ENCODE results near the gene EXOC5. TPM values are rescaled to one million over a fixed set of nuclear protein-coding genes. Genes with fewer than 3 reads are reported as not detected.

The EXOC5 gene
- polyA plus RNA-seq, 1 donor (not counting 4 experiments of a cell fraction or from before 2014, with no cell fraction given): 48.2 TPM

GRCh38 chr14:57290751-57291150, 22.0 kb upstream of the EXOC5 start:
- dilution Hi-C loops (cut with MboI; ENCODE audit: extremely low pct_ligation_motif_present, low sequenced_read_pairs): no loop called here
- no peaks in the 10 kb centered on the region for H4K20me1 ChIP-seq (ENCODE audit: control insufficient read depth, extremely low read depth, insufficient read depth, low read length)
- H3K9me3 ChIP-seq (ENCODE audit: control insufficient read depth, low read depth, low read length): no peaks in the 10 kb centered on the region
- H3K4me3 ChIP-seq (ENCODE audit: control insufficient read depth in 2 of 3, extremely low read depth in 1 of 3, insufficient read depth in 2 of 3, low read depth in 1 of 3, low read length in 3 of 3): no peak overlapping the region
- no peak overlapping the region for H3K9ac ChIP-seq (ENCODE audit: control insufficient read depth, extremely low read depth, insufficient read depth, low read length)
- no peak for TF ChIP-seq CTCF (optimal IDR thresholded peaks at IDR 0.05 in 1 of 3, IDR thresholded peaks at IDR 0.05 in 1 of 3, conservative IDR thresholded peaks at IDR 0.05 in 1 of 3; ENCODE audit: extremely low read depth in 1 of 3, insufficient read depth in 2 of 3, low read length in 3 of 3)
- TF ChIP-seq EZH2 (IDR thresholded peaks at IDR 0.05; ENCODE audit: low read length): no peak
- FAIRE-seq: no peak
- DNase-seq (ENCODE audit: low read depth, low spot score): no peak
- no peak overlapping the region for H2AFZ ChIP-seq (ENCODE audit: control insufficient read depth, low read length)
- H3K9me1 ChIP-seq (ENCODE audit: control insufficient read depth, extremely low read depth, insufficient read depth, low read length): no peaks in the 10 kb centered on the region
- H3K4me1 ChIP-seq (ENCODE audit: control insufficient read depth, extremely low read depth, insufficient read depth, low read length): no peaks in the 10 kb centered on the region
- no peaks in the 10 kb centered on the region for H3K27me3 ChIP-seq (ENCODE audit: control insufficient read depth, extremely low read depth, insufficient read depth, low read length)
- H3K36me3 ChIP-seq (ENCODE audit: control insufficient read depth in 2 of 2, extremely low read depth in 1 of 2, insufficient read depth in 2 of 2, low read length in 2 of 2): peaks cover 0 to 2% of the 10 kb centered on the region in 2 experiments
- H3K79me2 ChIP-seq (ENCODE audit: control insufficient read depth, insufficient read depth, low read length): no peaks in the 10 kb centered on the region
- no peak overlapping the region for H3K4me2 ChIP-seq (ENCODE audit: control insufficient read depth, extremely low read depth, insufficient read depth, low read depth, low read length)
- no peak overlapping the region for H3K27ac ChIP-seq (ENCODE audit: control insufficient read depth, insufficient read depth, low read length)

- no peak for TF ChIP-seq CTCF (optimal IDR thresholded peaks at IDR 0.05 in 1 of 3, IDR thresholded peaks at IDR 0.05 in 1 of 3, conservative IDR thresholded peaks at IDR 0.05 in 1 of 3; ENCODE audit: extremely low read depth in 1 of 3, insufficient read depth in 2 of 3, low read length in 3 of 3)
- DNase-seq (ENCODE audit: low read depth, low spot score): no peak
- H3K4me2 ChIP-seq (ENCODE audit: control insufficient read depth, extremely low read depth, insufficient read depth, low read depth, low read length): no peak overlapping the region
- no peaks in the 10 kb centered on the region for H3K9me1 ChIP-seq (ENCODE audit: control insufficient read depth, extremely low read depth, insufficient read depth, low read length)
- no peaks in the 10 kb centered on the region for H4K20me1 ChIP-seq (ENCODE audit: control insufficient read depth, extremely low read depth, insufficient read depth, low read length)
- H3K4me1 ChIP-seq (ENCODE audit: control insufficient read depth, extremely low read depth, insufficient read depth, low read length): no peaks in the 10 kb centered on the region
- H3K79me2 ChIP-seq (ENCODE audit: control insufficient read depth, insufficient read depth, low read length): no peaks in the 10 kb centered on the region
- H2AFZ ChIP-seq (ENCODE audit: control insufficient read depth, low read length): no peak overlapping the region
- no peaks in the 10 kb centered on the region for H3K27me3 ChIP-seq (ENCODE audit: control insufficient read depth, extremely low read depth, insufficient read depth, low read length)
- H3K9me3 ChIP-seq (ENCODE audit: control insufficient read depth, low read depth, low read length): no peaks in the 10 kb centered on the region
- H3K9ac ChIP-seq (ENCODE audit: control insufficient read depth, extremely low read depth, insufficient read depth, low read length): no peak overlapping the region
- peaks cover 4 to 5% of the 10 kb centered on the region in 2 experiments for H3K36me3 ChIP-seq (ENCODE audit: control insufficient read depth in 2 of 2, extremely low read depth in 1 of 2, insufficient read depth in 2 of 2, low read length in 2 of 2)
- no peak overlapping the region for H3K4me3 ChIP-seq (ENCODE audit: control insufficient read depth in 2 of 3, extremely low read depth in 1 of 3, insufficient read depth in 2 of 3, low read depth in 1 of 3, low read length in 3 of 3)
- H3K27ac ChIP-seq (ENCODE audit: control insufficient read depth, insufficient read depth, low read length): no peak overlapping the region
- FAIRE-seq: no peak
- dilution Hi-C loops (cut with MboI; ENCODE audit: extremely low pct_ligation_motif_present, low sequenced_read_pairs): no loop called here
Observed at GRCh38 chr14:57287745-57288144, 19.0 kb upstream of the EXOC5 start.

Measured in keratinocyte (primary cell).